ENCODE results near the gene TLE2. TPM values are rescaled to one million over a fixed set of nuclear protein-coding genes. Genes with fewer than 3 reads are reported as not detected.

TLE2 gene
- polyA plus RNA-seq, 1 of the 3 experiments (the other 2 are of a cell fraction): 2.3 TPM

- Histone ChIP-seq H3K9me2 (no peaks in the 10 kb centered on the region), H3K27me3 (ENCODE audit: insufficient read depth) (peaks cover 87% of the 10 kb centered on the region), H3K4me1 (ENCODE audit: control insufficient read depth in 1 of 2, insufficient read depth in 2 of 2, low read depth in 1 of 2, low read length in 1 of 2) (peaks cover 0 to 5% of the 10 kb centered on the region in 2 experiments; a peak in 1 of 4 replicates), H3K4me3 (ENCODE audit: low read depth in 2 of 2, low read length in 1 of 2) (no peak overlapping the region), H3K9me3 (no peaks in the 10 kb centered on the region), H3K79me2 (ENCODE audit: insufficient read depth) (no peaks in the 10 kb centered on the region), H3K36me3 (replicated peaks in 1 of 2; ENCODE audit: control insufficient read depth in 1 of 2, insufficient read depth in 2 of 2, low read length in 1 of 2) (no peaks in the 10 kb centered on the region), H3F3A (replicated peaks; ENCODE audit: insufficient read depth) (peaks cover 4% of the 10 kb centered on the region), H3K9ac (no peak overlapping the region), H4K20me1 (ENCODE audit: insufficient read depth) (no peaks in the 10 kb centered on the region), H2AFZ (ENCODE audit: low read depth) (no peak overlapping the region), H3K4me2 (no peak overlapping the region), H3K27ac (ENCODE audit: low read depth in 2 of 2, low read length in 1 of 2) (no peak overlapping the region)
- 30% methylated on average over 2 of the region's 2 CpGs for WGBS (ENCODE audit: low lambda C conversion rate)
- CTCF ChIA-PET: interaction anchor here (1.0 to 2.1 kb wide), 4 partner anchors 9 to 81 kb away, joined by 3 to 6 read pairs (median 4); no protein-coding TSS in a partner anchor
- POLR2A ChIA-PET: no interaction called here
- no peak for DNase-seq
- TF ChIP-seq SIN3A (IDR thresholded peaks at IDR 0.05; ENCODE audit: borderline replicate concordance, low read depth, low read length) (no peak), FOXJ3 (CRISPR knock-in tag; IDR thresholded peaks at IDR 0.05) (no peak), MEF2A (IDR thresholded peaks at IDR 0.05; ENCODE audit: borderline replicate concordance, low read depth) (no peak), NFIC (IDR thresholded peaks at IDR 0.05; ENCODE audit: borderline replicate concordance) (no peak), TCF12 (IDR thresholded peaks at IDR 0.05) (no peak), MAX (IDR thresholded peaks at IDR 0.05; ENCODE audit: low read depth) (no peak), MXI1 (IDR thresholded peaks at IDR 0.05; ENCODE audit: low read depth, low read length) (no peak), ELF1 (IDR thresholded peaks at IDR 0.05) (no peak), FOSL2 (IDR thresholded peaks at IDR 0.05; ENCODE audit: borderline replicate concordance, low read depth) (no peak), PBX3 (IDR thresholded peaks at IDR 0.05) (no peak), GATA2 (CRISPR knock-in tag; IDR thresholded peaks at IDR 0.05) (no peak), RAD21 (IDR thresholded peaks at IDR 0.05; ENCODE audit: low read length) (no peak)
Observed at GRCh38 chr19:3027292-3027691, 1.8 kb downstream of the TLE2 start.

GRCh38 chr19:3026768-3027167, 2.3 kb downstream of the TLE2 start:
- DNase-seq: no peak
- no peak overlapping the region for H3K4me3 ChIP-seq (ENCODE audit: low read depth in 2 of 2, low read length in 1 of 2)
- H3F3A ChIP-seq (replicated peaks; ENCODE audit: insufficient read depth): peaks cover 4% of the 10 kb centered on the region
- no peaks in the 10 kb centered on the region for H3K36me3 ChIP-seq (replicated peaks in 1 of 2; ENCODE audit: control insufficient read depth in 1 of 2, insufficient read depth in 2 of 2, low read length in 1 of 2)
- no peak overlapping the region for H3K4me2 ChIP-seq
- no peak overlapping the region for H3K27ac ChIP-seq (ENCODE audit: low read depth in 2 of 2, low read length in 1 of 2)
- peaks cover 0 to 5% of the 10 kb centered on the region in 2 experiments; a peak in 1 of 4 replicates for H3K4me1 ChIP-seq (ENCODE audit: control insufficient read depth in 1 of 2, insufficient read depth in 2 of 2, low read depth in 1 of 2, low read length in 1 of 2)
- 75% methylated on average over 1 of the region's 1 CpG for WGBS (ENCODE audit: low lambda C conversion rate)
- POLR2A ChIA-PET: no interaction called here
- no peaks in the 10 kb centered on the region for H3K9me2 ChIP-seq
- H3K79me2 ChIP-seq (ENCODE audit: insufficient read depth): no peaks in the 10 kb centered on the region
- CTCF ChIA-PET: interaction anchor here (1.0 to 2.1 kb wide), 3 partner anchors 10 to 53 kb away, joined by 3 to 6 read pairs (median 5); no protein-coding TSS in a partner anchor
- no peak overlapping the region for H3K9ac ChIP-seq
- H3K9me3 ChIP-seq: no peaks in the 10 kb centered on the region
- H2AFZ ChIP-seq (ENCODE audit: low read depth): no peak overlapping the region
- no peak for TF ChIP-seq MEF2A (IDR thresholded peaks at IDR 0.05; ENCODE audit: borderline replicate concordance, low read depth)
- no peak for TF ChIP-seq EZH2phosphoT487 (IDR thresholded peaks at IDR 0.05; ENCODE audit: borderline replicate concordance, low read depth)
- TF ChIP-seq FOXM1 (IDR thresholded peaks at IDR 0.05; ENCODE audit: low read depth): no peak
- H4K20me1 ChIP-seq (ENCODE audit: insufficient read depth): no peaks in the 10 kb centered on the region
- H3K27me3 ChIP-seq (ENCODE audit: insufficient read depth): peaks cover 87% of the 10 kb centered on the region
